HFF-Myc (cell line): Measurements from ENCODE around the gene FBXO28.

Source experiments
- DNase-seq: peaks from one replicate; pipeline ENCODE4 v3.0.0-alpha.2; 2011; ENCODE audit warnings: low read depth; ENCODE audit errors: extremely low read depth
- H3K4me3 ChIP-seq: replicated peaks from 2 replicates; pipeline ENCODE4 v1.5.1; 2011; ENCODE audit warnings: low read depth, mild to moderate bottlenecking, control low read depth, low read length
- TF ChIP-seq, protein P1 (sequence below): IDR thresholded peaks from 2 replicates; pipeline ENCODE4 v1.5.1; 2012; ENCODE audit warnings: mild to moderate bottlenecking, low read depth, low read length, control low read depth; ENCODE audit errors: missing control alignments

Gene FBXO28

DNA sequence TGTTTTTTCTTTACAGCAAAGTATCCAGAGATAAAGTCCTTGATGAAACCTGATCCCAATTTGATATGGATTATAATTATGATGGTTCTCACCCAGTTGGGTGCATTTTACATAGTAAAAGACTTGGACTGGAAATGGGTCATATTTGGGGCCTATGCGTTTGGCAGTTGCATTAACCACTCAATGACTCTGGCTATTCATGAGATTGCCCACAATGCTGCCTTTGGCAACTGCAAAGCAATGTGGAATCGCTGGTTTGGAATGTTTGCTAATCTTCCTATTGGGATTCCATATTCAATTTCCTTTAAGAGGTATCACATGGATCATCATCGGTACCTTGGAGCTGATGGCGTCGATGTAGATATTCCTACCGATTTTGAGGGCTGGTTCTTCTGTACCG, 75.7 kb downstream of the FBXO28 start:
- no peak overlapping the region for H3K4me3 ChIP-seq
- TF ChIP-seq, protein P1, sequence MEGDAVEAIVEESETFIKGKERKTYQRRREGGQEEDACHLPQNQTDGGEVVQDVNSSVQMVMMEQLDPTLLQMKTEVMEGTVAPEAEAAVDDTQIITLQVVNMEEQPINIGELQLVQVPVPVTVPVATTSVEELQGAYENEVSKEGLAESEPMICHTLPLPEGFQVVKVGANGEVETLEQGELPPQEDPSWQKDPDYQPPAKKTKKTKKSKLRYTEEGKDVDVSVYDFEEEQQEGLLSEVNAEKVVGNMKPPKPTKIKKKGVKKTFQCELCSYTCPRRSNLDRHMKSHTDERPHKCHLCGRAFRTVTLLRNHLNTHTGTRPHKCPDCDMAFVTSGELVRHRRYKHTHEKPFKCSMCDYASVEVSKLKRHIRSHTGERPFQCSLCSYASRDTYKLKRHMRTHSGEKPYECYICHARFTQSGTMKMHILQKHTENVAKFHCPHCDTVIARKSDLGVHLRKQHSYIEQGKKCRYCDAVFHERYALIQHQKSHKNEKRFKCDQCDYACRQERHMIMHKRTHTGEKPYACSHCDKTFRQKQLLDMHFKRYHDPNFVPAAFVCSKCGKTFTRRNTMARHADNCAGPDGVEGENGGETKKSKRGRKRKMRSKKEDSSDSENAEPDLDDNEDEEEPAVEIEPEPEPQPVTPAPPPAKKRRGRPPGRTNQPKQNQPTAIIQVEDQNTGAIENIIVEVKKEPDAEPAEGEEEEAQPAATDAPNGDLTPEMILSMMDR = no peak
- no peak for DNase-seq

- H3K4me3 ChIP-seq = no peak overlapping the region
- TF ChIP-seq, protein P1 = no peak
- DNase-seq = no peak
Measured at GRCh38 chr1:224192082-224192788, 78.3 kb downstream of the FBXO28 start.

DNA sequence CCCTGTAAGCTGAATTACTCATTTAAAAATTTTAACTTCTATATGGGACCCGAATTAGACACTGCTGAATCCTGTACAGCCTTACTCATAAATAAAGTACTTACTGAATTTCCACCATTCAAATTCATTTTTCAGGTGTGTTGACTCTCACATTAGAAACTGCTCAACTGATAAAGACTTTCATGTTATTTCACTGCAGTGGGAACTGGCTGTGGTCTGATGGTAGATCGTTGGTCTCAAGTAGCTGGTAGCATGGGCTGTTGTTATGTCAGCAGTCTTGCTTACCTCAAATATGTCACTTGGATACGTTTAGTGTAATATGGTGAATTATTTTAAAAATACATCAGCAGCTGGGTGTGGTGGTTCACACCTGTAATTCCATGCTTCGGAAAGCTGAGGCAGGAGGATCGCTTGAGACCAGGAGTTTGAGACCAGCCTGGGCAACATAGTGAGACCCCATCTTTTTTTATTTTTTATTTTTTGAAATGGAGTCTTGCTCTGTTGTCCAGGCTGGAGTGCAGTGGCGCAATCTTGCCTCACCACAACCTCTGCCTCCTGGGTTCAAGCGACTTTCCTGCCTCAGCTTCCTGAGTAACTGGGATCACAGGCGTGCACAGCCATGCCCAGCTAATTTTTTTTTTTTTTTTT, 79.5 kb downstream of the FBXO28 start:
- no peak overlapping the region for H3K4me3 ChIP-seq
- DNase-seq = no peak
- TF ChIP-seq, protein P1 = no peak

DNA sequence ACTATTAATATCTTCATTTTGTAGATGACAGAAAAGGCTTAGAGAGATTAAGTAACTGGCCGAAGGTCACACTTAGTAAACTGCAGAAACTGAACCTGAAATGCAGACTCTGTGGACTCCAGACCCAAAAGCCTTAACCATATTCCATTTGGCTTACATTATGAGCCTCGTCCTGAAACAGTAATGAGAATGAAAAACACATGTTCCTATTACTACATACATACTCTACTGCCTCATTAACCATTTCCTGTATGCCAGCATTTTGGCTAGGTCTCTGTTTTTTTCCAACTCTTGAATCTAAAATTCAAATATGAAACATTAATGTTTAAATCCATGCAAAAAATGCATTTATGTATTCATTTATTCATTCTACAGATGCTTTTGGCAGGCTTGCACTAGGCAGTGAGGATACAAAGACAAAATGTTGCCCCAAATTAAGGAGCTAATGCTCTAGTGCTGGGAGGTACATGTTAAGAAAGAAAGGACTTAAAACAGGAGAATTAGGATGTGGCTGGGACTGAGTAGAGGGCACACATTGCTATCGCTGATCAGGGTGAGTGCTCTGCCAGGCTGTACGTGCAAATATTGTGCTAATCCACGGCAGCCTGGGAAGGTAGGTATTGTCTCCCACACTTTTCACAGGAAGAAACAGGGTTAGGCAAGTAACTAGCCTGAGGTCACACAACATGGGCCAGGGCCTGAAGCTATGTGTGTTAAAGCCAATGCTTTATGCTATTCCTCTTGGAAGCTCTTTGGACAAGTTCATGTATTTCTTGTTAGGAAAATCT, 83.1 kb downstream of the FBXO28 start:
- TF ChIP-seq, protein P1 = no peak
- DNase-seq = no peak
- H3K4me3 ChIP-seq = no peak overlapping the region

DNA sequence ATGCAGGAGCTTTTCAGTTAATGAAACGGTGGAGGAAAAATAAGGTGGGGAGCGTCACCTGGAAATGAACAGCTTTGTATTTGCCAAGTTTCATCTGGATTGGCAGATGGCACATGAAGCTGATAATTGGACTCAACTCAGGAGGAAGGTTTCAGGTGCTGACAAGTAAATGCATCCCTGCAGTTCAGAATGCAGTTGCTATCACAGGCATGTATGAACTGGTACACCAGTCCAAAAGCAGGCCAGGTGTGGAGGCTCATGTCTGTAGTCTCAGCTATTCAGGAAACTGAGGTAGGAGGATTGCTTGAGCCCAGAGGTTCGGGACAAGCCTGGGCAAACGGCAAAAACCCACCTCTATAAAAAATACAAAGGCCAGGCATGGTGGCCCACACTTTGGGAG, 84.7 kb downstream of the FBXO28 start:
- H3K4me3 ChIP-seq = no peak overlapping the region
- TF ChIP-seq, protein P1 = no peak
- no peak for DNase-seq

GRCh38 chr1:224199679-224200078, 85.8 kb downstream of the FBXO28 start:
- no peak for DNase-seq
- TF ChIP-seq, protein P1 = no peak
- H3K4me3 ChIP-seq = no peak overlapping the region
